Cortex of kidney (tissue), 1 donor: Measurements from ENCODE around the gene RNFT2.

ENCODE experiments used
- DNase-seq: peaks from one replicate; lab custom pipeline; 2025; lab: John Stamatoyannopoulos, UW

RNFT2 gene

DNA sequence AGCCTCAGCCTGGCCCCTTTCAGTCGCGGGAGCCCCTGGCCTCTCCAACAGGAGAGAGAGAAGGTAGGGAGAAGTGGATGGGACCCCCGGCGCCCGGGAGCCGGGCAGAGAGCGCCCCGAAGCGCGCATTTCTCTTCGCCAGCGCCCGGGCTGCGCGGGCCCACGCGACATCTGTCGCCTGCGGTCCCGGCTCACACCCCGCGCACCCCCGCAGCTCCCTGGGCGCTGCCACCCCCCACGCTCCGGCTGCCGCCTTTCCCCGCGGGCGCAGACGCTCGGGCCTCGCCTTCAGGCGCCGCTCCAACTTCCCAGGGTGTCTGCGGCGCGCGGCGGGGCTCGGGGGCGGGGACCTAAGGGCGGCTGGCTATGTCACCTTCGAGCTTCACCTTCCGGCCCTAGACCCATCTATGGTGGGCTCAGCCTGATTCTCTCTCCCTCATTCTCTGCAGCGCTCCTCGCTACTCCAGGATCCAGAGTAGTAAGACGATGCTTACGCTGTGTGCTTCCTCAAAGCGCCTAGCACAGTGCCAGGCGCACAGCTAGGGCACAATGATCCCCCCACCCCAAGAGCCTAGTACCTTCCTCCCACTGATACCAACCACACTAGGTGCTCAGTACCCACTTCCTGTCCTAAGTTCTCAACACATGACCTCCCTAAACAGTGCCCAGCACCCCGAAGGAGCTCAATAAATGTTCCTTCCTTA lies 141.5 kb downstream of the RNFT2 start:
- DNase-seq, result no peak

DNA sequence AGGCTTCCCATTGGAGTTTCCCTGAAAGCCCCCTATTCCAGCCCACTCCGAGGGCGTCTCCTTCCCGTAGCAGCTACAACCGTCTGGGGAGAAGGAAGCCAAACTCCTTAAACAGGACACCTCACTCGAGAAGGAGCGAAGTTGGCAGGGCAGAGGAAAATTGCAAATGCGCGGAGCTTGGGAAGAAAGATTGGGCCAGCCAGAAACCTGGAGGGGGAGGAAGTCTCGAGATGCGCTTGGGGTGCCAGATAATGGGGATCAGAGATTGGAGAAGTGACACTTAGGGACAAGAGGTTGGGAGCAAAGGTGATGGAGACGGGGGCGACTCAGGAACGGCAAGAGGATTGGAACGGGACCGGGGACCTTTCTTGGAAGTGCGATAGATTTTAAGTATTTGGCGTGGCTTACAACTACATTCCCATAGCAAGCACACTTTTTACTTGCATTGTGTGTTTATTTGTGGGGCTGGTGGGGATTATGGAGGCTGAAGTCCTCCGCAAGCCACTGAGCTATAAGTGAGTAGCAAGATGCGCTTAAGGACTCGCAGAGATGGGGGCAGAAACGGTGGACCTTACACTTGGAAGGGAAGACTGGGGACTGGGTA lies 142.2 kb downstream of the RNFT2 start:
- DNase-seq, result no peak

DNA sequence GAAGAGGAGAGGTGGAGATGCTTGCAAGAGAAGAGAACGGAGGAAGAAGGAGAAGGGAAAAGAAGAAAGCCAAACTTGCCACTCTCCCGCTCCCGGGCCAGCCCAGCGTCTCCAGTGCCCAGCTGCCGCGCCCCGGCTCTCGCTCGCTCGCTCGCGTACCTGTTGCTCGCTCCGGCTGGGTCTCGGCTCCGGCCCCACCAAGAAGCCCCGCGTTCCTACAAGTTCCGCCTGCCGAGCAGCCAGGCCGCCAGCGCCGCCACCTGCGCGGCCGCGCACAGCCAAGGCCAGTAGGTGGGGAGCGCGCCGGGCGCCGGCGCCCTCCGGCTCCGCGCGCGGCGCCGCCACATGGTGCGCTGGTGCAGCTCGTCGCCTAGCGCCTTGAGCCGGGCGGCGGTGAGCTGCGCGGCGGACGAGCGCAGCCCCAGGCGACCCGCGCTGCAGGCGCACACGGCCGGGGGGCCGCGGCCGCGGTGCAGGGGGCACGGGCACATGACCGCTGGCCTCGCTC lies 142.8 kb downstream of the RNFT2 start:
- no peak for DNase-seq

DNA sequence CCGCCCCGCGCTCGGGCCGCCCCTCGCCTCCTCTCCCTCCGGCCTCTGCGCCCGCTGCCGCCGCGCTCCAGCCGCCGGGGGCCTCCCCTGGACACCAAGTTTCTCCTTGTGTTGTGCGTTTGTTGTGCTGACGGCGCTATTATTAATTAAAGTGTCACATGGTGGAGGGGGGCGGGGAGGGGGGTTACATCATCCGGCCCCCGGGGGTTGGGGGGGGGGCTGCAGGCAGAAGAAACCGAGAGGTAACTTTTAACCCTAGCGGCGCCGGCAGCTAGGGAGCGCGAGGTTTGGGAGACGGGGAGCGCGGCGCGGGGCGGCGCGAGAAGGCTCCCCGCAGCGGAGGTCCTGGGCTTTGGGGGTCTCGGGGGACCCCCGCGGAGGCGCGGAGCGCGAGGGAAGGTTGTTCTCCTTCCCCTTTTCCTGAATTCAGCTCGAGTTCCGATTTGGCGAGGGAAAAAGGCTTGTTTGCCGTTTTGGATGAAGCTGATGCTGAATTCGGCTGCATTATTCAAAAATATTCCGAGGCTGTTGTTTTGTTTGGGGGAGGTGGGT lies 143.3 kb downstream of the RNFT2 start, which contains the start of gene HRK:
HRK (minus strand) TSS at position 117 of the 552 bp plus-strand sequence. CDS start 134 bp downstream, outside the sequence.
- no peak for DNase-seq

DNA sequence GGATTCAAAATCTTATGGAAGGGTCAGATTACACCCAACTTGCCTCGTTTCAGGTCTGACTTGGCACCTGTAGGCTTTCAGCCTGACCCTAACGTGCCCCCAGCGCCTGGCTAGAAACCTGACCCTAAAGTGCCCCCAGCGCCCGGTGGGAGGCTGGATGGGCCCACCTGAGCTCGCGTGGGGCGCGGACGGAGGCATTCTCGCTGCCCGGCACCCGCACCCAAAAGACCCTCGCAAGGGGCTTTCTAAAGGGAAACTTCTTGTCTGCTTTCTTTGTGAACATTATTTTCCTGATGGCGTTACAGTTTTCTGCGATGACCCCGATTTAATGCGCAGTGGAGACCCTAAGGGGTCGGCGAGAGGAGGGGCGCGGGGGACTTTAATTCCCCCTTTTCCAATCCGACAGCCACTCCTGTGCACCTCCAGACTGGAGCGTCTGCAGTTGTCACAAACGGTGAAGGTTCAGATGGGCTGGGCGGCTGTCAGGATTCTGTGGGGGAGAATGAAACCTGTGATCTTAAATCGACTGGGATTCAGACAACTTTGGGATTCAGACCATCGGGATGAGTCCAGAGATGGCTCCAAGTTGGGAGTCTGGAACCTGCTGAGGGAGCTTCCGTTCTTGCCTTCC lies 143.9 kb downstream of the RNFT2 start:
- no peak for DNase-seq

DNA sequence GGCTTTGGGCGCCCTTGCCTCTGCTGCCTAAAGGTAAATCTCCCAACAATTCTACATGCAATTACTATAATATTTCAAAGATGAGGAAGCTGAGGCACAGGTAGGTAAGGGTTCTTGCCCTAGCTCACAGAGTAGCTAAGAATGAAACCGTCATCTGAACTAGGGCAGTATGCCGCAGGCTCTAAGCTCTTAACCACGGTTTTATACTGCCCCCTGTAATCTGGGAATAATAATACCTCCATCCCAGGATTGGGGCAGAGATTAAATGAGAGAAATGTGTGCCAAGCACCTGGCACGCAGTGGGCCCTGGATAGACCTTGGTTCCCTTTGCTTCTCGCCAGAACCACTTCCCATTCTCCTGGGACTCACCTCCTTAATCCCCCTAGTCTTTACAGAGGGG lies 144.6 kb downstream of the RNFT2 start:
- no peak for DNase-seq

DNA sequence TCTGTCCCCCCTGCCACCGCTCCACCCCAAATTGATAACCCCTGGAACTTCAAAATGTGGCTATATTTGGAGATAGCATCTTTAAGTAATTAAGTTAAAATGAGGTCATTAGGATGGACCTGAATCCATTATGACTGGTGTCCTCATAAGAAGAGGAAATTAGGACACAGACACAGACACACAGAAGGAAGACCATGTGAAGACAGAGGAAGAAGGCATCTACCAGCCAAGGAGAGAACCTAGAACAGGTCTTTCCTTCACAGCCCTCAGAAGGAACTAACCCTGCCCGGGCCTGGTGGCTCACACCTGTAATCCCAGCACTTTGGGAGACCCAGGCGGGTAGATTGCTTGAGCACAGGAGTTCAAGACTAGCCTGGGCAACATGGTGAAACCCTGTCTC lies 146.8 kb downstream of the RNFT2 start:
- DNase-seq, result no peak

DNA sequence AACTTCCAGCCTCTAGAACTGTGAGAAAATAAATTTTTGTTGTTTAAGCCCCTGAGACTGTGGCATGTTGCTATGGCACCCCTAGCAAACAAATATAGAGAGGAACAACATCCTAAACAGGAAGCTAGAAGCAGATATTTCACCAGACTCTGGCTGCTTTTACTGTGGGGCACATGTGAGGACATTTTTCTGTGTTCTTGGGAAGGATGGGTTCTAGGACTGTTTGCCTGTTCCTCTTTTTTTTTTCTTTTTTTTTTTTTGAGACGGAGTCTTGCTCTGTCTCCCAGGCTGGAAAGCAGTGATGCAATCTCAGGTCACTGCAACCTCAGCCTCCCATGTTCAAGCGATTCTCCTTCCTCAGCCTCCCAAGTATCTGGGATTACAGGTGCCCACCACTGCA lies 147.4 kb downstream of the RNFT2 start:
- DNase-seq, result no peak

DNA sequence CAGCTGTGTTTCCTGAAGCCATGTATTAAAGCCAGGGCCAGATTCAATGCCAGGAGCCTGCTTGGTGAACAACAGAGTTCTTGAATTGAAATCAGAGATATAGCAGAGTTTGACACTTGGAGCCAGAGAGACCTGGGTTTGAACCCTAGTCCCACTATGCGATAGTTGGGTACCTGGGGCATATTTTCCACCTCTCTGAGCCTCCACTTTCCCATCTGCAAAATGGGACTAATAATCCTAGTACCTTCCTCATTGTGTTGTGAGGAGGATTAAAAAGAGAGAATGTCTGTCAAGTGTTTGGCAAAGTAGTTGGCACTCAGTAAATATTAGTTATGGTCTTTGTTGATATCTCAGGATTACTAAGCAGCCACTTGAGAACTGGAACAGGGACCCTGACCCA lies 149.1 kb downstream of the RNFT2 start:
- no peak for DNase-seq

DNA sequence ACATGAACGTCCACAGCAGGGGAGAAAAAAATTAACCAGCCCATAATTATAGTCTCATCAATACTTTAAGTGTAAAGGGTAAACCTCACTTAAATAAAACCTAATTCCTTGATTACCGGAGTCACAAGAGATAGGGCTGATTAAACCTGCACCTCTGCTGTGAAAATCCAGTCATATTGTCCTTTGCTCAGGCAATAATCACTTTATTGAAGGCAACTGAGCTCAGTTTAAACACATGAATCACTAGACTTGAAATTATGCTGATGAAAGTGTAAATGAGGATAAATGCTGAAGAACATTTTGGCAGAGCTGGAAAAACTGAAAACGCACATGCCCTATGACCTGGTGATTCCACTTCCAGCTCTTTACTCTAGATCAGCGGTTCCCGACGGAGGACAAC lies 149.8 kb downstream of the RNFT2 start:
- DNase-seq, result no peak

DNA sequence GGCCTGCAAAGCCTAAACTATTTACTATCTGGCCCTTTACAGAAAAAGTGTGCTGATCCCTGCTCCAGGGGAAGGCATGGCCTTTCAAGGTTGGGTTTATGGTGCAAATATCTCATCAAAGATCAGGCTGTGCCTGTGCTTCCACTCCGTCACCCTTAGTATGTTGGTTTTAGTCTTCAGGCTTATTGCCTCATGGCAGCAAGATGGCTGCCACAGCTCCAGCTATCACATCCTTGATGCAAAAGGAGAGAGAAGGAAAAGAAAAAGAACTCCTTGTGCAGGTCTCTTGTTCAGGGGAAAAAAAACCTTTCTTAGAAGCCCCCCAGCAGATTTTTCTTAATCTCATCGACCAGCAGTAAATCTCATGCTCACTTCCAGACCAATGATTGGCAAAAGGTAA lies 152.2 kb downstream of the RNFT2 start:
- no peak for DNase-seq

DNA sequence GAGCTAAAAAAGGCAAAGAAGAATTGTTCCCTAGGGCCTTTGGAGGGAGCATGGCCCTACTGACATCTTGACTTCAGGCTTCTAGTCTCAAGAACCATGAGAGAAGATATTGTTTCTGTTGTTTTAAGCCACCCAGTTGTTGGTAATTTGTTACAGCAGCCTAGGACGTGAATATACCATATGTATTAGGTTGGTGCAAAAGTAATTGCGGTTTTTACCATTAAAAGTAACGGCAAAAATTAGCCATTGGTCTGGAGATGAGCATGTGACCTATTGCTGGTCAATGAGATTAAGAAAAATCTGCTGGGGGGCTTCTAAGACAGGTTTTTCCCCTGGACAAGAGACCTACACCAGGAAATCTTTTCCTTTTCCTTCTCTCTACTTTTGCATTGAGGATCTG lies 152.9 kb downstream of the RNFT2 start:
- DNase-seq, result no peak

DNA sequence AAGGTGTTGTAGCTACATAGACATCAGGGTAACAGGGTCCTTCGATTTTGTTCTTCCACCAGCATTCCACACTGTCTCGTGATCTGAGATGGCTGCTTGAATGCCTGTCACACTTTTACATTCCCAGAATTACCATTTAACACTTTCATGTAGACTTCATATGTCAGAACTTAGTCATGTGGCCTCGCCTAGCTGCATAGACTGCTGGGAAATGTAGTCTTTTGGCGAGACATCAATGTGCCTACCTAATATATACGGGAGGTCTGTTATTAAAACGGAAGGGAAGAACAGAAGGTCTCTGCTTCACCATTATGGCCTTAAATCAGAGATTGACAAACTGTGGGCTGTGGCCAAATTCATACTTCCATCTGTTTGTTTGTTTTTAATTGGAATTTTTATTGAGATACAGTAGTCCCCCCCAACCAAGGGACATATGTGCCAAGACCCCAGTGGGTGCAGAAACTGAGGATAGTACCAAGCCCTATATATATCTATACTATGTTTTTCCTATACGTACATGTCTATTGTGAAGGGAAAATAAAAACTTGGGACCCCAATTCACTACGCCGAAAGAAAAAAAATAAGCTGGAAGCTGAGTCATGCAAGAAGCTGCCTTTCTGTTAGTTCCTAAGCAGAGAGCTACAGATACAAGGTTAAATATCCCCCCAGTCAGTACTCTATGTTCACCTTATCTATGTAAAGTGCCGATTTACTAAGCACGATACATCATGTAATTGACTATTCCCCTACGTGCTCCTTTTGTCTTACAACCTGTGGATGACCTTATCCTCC lies 154.4 kb downstream of the RNFT2 start:
- DNase-seq, result no peak

DNA sequence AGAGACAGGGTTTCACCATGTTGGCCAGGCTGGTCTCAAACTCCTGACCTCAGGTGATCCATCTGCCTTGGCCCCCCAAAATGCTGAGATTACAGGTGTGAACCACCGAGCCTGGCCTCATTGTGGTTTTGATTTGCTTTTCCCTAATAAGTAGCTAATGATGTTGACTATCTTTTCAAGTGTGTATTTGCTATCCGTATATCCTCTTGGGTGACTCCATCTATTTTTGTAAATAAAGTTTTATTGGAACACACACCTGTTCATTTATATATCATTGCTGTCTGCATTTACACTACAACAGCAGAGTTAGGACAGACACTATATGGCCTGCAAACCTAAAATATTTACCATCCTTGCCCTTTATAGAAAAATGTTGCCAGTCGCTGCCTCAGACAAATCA lies 156.8 kb downstream of the RNFT2 start:
- no peak for DNase-seq

DNA sequence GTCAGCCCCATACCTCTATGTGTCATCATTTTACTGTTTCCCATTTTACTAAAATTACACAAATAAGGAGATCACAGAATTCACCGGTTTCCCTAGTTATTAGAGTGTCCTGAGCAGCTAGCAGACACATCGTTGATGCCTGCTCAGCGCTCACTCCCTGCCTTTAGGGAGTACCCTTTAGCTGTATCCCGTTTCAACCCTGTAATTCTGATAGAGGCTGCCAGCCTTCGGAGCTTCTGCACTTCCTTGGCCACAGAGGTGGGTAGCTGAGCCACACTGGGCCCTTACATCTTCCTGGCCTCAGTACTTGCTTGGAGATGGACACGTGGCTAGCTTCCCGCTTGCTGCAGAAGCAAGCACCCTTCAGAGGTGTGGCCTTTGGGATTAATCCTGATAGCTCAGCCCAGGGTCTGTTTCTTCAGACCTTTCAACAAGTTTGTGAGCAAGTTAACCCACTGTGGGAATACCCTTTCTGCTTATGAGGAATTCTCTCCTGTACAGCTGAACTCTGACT lies 158.4 kb downstream of the RNFT2 start:
- DNase-seq, result no peak

DNA sequence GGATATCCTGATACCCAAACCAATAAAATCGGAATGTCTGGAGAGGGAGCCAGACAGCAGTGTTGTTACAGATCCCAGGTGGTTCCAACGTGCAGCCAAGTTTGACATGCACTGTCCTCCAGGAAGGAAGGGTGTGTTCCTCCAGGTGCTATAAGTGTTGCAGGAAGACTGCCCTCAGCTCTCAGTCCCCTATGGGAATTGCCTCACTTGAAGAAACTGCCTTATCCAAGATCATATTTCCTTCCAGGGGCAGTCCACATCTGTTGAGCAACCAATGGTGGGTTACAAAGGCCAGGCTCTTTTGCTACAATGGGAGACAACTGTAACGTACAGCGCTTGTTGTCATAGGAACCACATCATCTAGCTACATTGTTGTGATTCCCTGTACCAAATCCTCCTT lies 159.4 kb downstream of the RNFT2 start:
- DNase-seq, result no peak

DNA sequence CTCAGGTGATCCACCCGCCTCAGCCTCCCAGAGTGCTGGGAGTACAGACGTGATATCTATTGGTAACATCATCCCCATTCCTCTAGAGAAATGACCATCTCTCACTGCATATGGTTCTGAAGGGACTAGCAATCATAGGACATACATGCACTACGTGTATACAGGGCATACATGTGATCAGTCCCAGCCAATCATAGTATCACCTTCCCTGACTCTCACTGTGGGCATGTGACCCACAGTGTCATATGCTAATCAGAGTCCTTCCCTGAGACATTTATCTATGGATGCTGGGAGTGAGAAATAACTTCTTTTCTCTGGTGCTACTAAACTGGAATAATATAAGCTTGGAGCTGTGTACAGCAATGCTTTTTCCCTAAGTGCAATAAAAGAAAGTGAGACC lies 160.6 kb downstream of the RNFT2 start:
- no peak for DNase-seq

DNA sequence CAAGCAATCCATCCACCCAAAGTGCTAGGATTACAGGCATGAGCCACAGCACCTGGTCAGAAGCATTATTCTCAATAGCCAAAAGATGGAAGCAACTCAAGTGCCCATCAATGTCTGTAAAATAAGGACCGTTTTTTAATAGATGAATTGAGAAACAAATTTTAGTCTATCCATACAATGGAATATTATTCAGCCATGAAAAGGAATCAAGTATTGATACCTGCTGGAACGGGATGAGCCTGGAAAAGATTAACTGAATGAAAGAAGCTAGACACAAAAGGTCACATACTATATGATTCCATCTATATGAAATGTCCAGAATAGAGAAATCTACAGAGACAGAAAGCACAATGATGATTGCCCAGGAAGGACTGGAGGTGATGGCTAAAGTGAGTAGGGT lies 163.5 kb downstream of the RNFT2 start:
- no peak for DNase-seq
